HEK293 (cell line): ENCODE results near the gene XRCC2.
"Not testable (repeated sequence)": the region's sequence is repeated elsewhere in the genome, so short reads cannot be mapped to it uniquely, and the experiment has no call there.

Experiments
- CTCF ChIA-PET: fragments of 350-600 bp; formaldehyde crosslinking; extraction: SDS; loops from one replicate; lab custom pipeline; 2021; ENCODE audit warnings: antibody characterized with exemption; lab: Yijun Ruan, JAX
- POLR2A ChIA-PET: fragments of 300-600 bp; formaldehyde crosslinking; extraction: SDS; loops from one replicate; lab custom pipeline; 2020; ENCODE audit warnings: antibody characterized with exemption, inconsistent platforms; lab: Yijun Ruan, JAX
- H3K27ac ChIP-seq: fragments of 200-500 bp; sonication (Bioruptor generic); 2 replicates; pipeline ENCODE4 v1.5.1; 2014; ENCODE audit warnings: low read depth, low read length, control low read depth, inconsistent platforms; ENCODE audit errors: extremely low read depth
- H3K36me3 ChIP-seq, 2 experiments: fragments of 200-500 bp in 1 of 2; sonication (Bioruptor generic) in 1 of 2; 1 replicate in 1 of 2; 2 replicates in 1 of 2; pipeline ENCODE4 v1.5.1; 2014 to 2017; ENCODE audit warnings: inconsistent platforms in 2 of 2, low read length in 2 of 2; ENCODE audit not compliant: control insufficient read depth in 2 of 2, insufficient read depth in 1 of 2
- H3K4me1 ChIP-seq: fragments of 200-500 bp; sonication (Bioruptor generic); 2 replicates; pipeline ENCODE4 v1.5.1; 2014; ENCODE audit warnings: mild to moderate bottlenecking, low read length, inconsistent platforms; ENCODE audit not compliant: control insufficient read depth, insufficient read depth
- H3K4me3 ChIP-seq: 2 replicates; pipeline ENCODE4 v1.5.1; 2011; ENCODE audit warnings: low read depth, mild to moderate bottlenecking, control low read depth, low read length, moderate library complexity
- H3K9me3 ChIP-seq: fragments of 200-500 bp; sonication (Bioruptor generic); 2 replicates; pipeline ENCODE4 v1.5.1; 2014; ENCODE audit warnings: low read depth, low read length, inconsistent platforms; ENCODE audit not compliant: control insufficient read depth, insufficient read depth
- GLIS2 ChIP-seq: fragments of 450-650 bp; formaldehyde crosslinking; IDR thresholded peaks from 2 replicates; pipeline ENCODE4 v1.5.1; 2016; ENCODE audit warnings: missing biosample characterization, missing genetic modification characterization
- HOXD13 ChIP-seq: sonication (generic); formaldehyde crosslinking; IDR thresholded peaks from 2 replicates; pipeline ENCODE4 v1.8.0; 2022; ENCODE audit warnings: missing genetic modification reagents, borderline replicate concordance
- INSM2 ChIP-seq: fragments of 450-650 bp; formaldehyde crosslinking; IDR thresholded peaks from 2 replicates; pipeline ENCODE4 v1.5.1; 2016; ENCODE audit warnings: missing biosample characterization, missing genetic modification characterization
- KLF7 ChIP-seq: fragments of 450-650 bp; formaldehyde crosslinking; IDR thresholded peaks from 2 replicates; pipeline ENCODE4 v1.5.1; 2016; ENCODE audit warnings: missing biosample characterization, missing genetic modification characterization, borderline replicate concordance
- REST ChIP-seq: fragments of 450-650 bp; formaldehyde crosslinking; IDR thresholded peaks from 2 replicates; pipeline ENCODE4 v1.5.1; 2016; ENCODE audit warnings: missing biosample characterization, missing genetic modification characterization
- WT1 ChIP-seq: fragments of 450-650 bp; formaldehyde crosslinking; IDR thresholded peaks from 2 replicates; pipeline ENCODE4 v1.5.1; 2016; ENCODE audit warnings: missing biosample characterization, missing genetic modification characterization
- ZBTB7A ChIP-seq: fragments of 450-650 bp; formaldehyde crosslinking; IDR thresholded peaks from 2 replicates; pipeline ENCODE4 v1.5.1; 2016; ENCODE audit warnings: low read depth, missing biosample characterization, missing genetic modification characterization
- ZNF169 ChIP-seq: fragments of 450-650 bp; formaldehyde crosslinking; IDR thresholded peaks from 2 replicates; pipeline ENCODE4 v1.5.1; 2016; ENCODE audit warnings: missing biosample characterization, missing genetic modification characterization
- ZNF324 ChIP-seq: fragments of 450-650 bp; formaldehyde crosslinking; IDR thresholded peaks from 2 replicates; pipeline ENCODE4 v1.5.1; 2016; ENCODE audit warnings: missing biosample characterization, missing genetic modification characterization
- ZNF335 ChIP-seq: fragments of 450-650 bp; formaldehyde crosslinking; conservative IDR thresholded peaks from 2 replicates; pipeline ENCODE4 v1.5.1; 2016; ENCODE audit warnings: missing biosample characterization, missing genetic modification characterization
- ZNF37A ChIP-seq: fragments of 450-650 bp; IDR thresholded peaks from 2 replicates; pipeline ENCODE4 v1.5.1; 2018; ENCODE audit warnings: missing biosample characterization, missing genetic modification characterization
- ZNF510 ChIP-seq: fragments of 450-650 bp; formaldehyde crosslinking; IDR thresholded peaks from 2 replicates; pipeline ENCODE4 v1.5.1; 2018; ENCODE audit warnings: mild to moderate bottlenecking, missing genetic modification characterization, missing biosample characterization; ENCODE audit not compliant: insufficient replicate concordance
- ZNF560 ChIP-seq: fragments of 450-650 bp; formaldehyde crosslinking; IDR thresholded peaks from 2 replicates; pipeline ENCODE4 v1.5.1; 2017; ENCODE audit warnings: missing biosample characterization, missing genetic modification characterization, borderline replicate concordance
- ZNF561 ChIP-seq: fragments of 450-650 bp; IDR thresholded peaks from 2 replicates; pipeline ENCODE4 v1.5.1; 2018; ENCODE audit warnings: missing biosample characterization, missing genetic modification characterization, borderline replicate concordance
- ZNF701 ChIP-seq: fragments of 450-650 bp; formaldehyde crosslinking; IDR thresholded peaks from 2 replicates; pipeline ENCODE4 v1.5.1; 2016; ENCODE audit warnings: missing biosample characterization, missing genetic modification characterization
- ZSCAN5A ChIP-seq: fragments of 450-650 bp; formaldehyde crosslinking; IDR thresholded peaks from 2 replicates; pipeline ENCODE4 v1.5.1; 2016; ENCODE audit warnings: missing biosample characterization, missing genetic modification characterization
- TF ChIP-seq, protein P1 (sequence below): fragments of 450-650 bp; formaldehyde crosslinking; IDR thresholded peaks from 2 replicates; pipeline ENCODE4 v1.5.1; 2016; ENCODE audit warnings: missing biosample characterization, missing genetic modification characterization
- TF ChIP-seq, protein P2 (sequence below): fragments of 450-650 bp; formaldehyde crosslinking; IDR thresholded peaks from 2 replicates; pipeline ENCODE4 v1.5.1; 2016; ENCODE audit warnings: missing biosample characterization, missing genetic modification characterization

Gene XRCC2

GRCh38 chr7:152712412-152713042 lies 36.6 kb upstream of the XRCC2 start:
- H3K36me3 ChIP-seq, CTCF ChIA-PET, POLR2A ChIA-PET, H3K4me1 ChIP-seq, H3K9me3 ChIP-seq, H3K4me3 ChIP-seq, H3K27ac ChIP-seq: not testable (repeated sequence)
- TF ChIP-seq, protein P1, sequence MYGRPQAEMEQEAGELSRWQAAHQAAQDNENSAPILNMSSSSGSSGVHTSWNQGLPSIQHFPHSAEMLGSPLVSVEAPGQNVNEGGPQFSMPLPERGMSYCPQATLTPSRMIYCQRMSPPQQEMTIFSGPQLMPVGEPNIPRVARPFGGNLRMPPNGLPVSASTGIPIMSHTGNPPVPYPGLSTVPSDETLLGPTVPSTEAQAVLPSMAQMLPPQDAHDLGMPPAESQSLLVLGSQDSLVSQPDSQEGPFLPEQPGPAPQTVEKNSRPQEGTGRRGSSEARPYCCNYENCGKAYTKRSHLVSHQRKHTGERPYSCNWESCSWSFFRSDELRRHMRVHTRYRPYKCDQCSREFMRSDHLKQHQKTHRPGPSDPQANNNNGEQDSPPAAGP, result 0 out of 2 replicates have a peak, but pooled peaks have one; percentile 19

DNA sequence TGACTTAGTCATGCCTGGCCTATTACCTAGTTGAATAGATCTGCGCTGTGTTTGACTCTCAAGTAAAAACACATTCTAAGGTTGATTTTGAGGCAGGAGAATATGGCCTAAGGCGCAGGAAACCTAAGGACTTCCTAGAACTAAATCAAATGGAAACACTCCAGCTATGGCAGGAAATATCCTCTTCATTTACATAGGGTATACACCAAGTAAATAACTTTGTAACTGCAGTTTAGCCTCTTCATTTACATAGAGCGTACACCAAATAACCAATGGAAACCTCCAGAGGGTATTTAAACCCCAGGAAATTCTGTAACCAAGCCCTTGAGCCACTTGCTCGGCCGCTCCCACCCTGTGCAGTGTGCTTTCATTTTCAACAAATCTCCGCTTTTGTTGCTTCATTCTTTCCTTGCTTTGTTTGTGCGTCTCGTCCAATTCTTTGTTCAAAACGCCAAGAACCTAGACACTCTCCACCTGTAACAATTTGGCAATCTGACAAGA lies 35.6 kb upstream of the XRCC2 start:
- TF ChIP-seq INSM2 (tag by site-specific recombination) (no peak), ZBTB7A (tag by site-specific recombination) (no peak), ZNF169 (no peak), ZNF701 (tag by site-specific recombination) (no peak), ZSCAN5A (no peak), KLF7 (no peak), ZNF37A (no peak), HOXD13 (CRISPR knock-in tag) (no peak), ZNF324 (tag by site-specific recombination) (no peak), ZNF561 (tag by site-specific recombination) (no peak)
- TF ChIP-seq, protein P2, sequence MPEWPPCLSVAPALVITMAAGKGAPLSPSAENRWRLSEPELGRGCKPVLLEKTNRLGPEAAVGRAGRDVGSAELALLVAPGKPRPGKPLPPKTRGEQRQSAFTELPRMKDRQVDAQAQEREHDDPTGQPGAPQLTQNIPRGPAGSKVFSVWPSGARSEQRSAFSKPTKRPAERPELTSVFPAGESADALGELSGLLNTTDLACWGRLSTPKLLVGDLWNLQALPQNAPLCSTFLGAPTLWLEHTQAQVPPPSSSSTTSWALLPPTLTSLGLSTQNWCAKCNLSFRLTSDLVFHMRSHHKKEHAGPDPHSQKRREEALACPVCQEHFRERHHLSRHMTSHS (tag by site-specific recombination), result no peak
- TF ChIP-seq, all 188 proteins: peak for 0
- Histone ChIP-seq H3K36me3 (no peaks in the 10 kb centered on the region), H3K4me1 (no peaks in the 10 kb centered on the region), H3K9me3 (no peaks in the 10 kb centered on the region), H3K4me3 (no peak overlapping the region), H3K27ac (no peak overlapping the region)
- CTCF ChIA-PET, result no interaction called here
- POLR2A ChIA-PET, result interaction anchor here (0.6 kb wide), 1 partner anchor 219 kb away, joined by 4 read pairs; no protein-coding TSS in a partner anchor

DNA sequence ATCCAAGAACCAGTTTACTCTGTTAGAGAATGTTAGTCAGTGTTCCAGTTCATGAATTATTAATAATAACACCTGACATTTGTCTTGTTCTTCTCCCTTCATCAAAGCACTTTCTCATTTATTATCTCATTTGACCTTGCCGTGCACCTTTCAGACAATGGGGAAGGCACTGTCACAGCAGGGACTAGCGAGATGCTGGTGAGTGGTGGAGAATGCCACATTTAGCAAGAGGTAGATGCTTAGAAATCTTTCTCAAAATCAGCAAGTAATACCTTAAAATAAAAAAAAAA lies 34.2 kb upstream of the XRCC2 start:
- ChIA-PET CTCF (no interaction called here), POLR2A (no interaction called here)
- no peaks in the 10 kb centered on the region for H3K9me3 ChIP-seq
- H3K27ac ChIP-seq, result no peak overlapping the region
- no peaks in the 10 kb centered on the region for H3K4me1 ChIP-seq
- no peaks in the 10 kb centered on the region for H3K36me3 ChIP-seq
- TF ChIP-seq REST (tag by site-specific recombination) (no peak), ZNF335 (tag by site-specific recombination) (peak; percentile 69; the same call in 1 of the 2 replicates), GLIS2 (tag by site-specific recombination) (no peak), ZNF560 (tag by site-specific recombination) (no peak), ZNF510 (tag by site-specific recombination) (no peak), ZNF561 (tag by site-specific recombination) (no peak), WT1 (tag by site-specific recombination) (no peak)
- TF ChIP-seq, protein P1, result no peak
- H3K4me3 ChIP-seq, result no peak overlapping the region
